NK-92 (cell line): ENCODE results near the gene VPS13A.
"Not testable (repeated sequence)": the region's sequence is repeated elsewhere in the genome, so short reads cannot be mapped to it uniquely, and the experiment has no call there.

Experiments used
- DNase-seq: peaks from one replicate; lab custom pipeline; 2025; ENCODE audit not compliant: unreplicated experiment; lab: John Stamatoyannopoulos, UW

Gene VPS13A

GRCh38 chr9:77291714-77292113 is 114.4 kb downstream of the VPS13A start:
- DNase-seq: no peak

GRCh38 chr9:77293949-77294348 is 116.6 kb downstream of the VPS13A start:
- no peak for DNase-seq

DNA sequence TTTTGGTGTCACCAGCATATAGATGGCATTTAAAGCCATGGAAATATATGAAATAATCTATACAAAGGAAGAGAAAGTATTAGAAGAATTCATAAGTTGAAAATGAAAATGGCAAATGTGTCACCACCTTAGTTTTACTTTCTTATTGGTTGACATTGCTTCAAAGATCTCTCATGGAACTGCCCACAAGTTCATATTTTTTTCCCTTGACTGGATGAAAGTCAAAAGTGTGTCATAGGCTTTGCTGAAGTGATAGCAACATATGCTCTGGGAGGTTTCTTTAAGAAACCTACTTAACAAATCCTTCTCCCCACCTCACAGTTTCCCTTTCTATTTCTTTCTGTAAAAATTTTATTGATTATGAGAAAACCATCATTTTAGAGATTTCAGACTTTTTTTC is 127.2 kb downstream of the VPS13A start:
- no peak for DNase-seq

DNA sequence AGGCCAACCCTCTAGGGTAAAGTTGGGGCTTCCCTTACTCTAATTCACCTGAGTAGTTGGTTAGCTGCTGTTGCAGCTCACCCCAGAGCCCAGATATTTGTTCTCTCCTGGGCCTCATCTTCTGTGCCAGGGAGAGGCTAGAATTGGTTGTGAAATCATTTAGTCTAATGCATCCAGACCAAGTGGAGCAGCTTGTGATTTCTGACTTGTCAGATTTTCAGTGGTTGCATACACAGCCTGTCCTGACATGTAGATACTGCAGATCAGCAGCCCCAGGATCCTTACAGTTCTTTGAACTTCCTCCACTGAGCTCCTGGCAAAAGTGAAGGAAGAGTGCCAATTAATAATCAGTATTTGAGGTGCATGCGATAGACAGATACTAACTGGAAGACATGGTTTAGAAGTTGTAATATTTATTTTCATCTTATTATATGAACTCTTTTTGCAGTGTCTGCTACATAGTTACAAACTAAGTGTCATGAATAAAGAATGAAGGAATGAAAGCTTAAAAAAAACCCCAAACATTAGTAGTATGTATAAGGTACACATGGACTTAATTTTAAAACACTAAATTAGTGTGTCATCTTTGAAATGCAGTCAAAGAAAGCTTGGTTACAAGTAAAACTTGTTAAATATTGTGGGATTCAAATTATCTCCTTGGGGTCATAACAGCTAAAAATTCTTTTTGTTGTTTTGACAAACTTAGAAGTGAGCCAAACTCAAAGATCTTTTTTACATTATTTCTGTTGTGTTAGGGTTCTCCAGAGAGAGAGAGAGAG is 128.5 kb downstream of the VPS13A start:
- no peak for DNase-seq

DNA sequence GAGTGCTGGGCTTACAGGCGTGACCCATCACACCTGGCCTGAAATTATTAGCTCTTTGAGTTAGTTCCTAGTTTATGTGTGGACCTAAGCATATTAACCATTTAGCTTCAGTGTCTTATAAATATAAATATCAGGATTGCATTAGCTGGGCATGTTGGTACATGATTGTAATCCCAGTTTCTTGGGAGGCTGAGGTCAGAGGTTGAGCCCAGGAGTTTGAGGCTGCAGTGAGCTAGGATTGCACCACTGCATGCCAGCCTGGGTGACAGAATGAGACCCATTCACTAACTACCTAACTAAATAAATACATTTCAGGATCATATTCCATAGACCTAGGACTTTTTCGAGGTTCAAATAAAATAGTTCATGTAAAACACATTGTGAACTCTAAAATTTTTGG is 129.8 kb downstream of the VPS13A start:
- DNase-seq: no peak

- DNase-seq: no peak
Measured at GRCh38 chr9:77316058-77316457, 138.7 kb downstream of the VPS13A start.

DNA sequence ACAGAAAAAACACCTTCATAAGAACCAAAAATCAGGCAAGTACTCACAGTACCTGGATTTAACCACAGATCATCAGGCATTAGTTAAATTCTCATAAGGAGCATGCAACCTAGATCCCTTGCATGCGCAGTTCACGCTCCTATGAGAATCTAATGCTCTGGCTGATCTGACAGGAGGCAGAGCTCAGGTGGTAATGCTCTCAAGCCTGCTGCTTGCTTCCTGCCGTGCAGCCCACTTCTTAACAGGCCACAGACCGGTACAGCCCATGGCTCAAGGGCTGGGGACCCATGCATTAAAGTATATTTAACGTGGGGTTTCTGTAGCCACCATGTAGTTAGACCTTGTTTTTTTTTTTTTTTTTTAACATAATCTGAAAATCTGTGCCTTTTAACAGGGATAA is 147.7 kb downstream of the VPS13A start:
- no peak for DNase-seq

- no peak for DNase-seq
Measured at GRCh38 chr9:77328102-77328501, 150.8 kb downstream of the VPS13A start.

DNA sequence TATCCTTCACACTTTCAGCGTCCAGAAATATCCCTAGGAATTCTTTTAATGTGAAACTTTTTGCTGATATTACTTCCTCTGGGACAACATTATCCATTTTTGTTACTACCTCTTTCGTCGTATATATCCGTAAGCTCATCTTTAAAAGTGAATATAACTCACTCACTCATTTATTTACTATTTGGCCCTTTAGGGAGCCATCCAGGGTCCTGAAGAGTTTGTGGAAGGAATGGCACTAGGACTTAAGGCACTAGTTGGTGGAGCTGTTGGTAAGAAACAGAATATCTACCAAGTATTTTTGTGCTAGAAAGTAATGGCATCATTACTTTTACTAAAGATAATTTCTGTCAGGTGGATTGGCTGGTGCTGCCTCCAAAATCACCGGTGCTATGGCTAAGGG is 192.7 kb downstream of the VPS13A start:
- DNase-seq: no peak

DNA sequence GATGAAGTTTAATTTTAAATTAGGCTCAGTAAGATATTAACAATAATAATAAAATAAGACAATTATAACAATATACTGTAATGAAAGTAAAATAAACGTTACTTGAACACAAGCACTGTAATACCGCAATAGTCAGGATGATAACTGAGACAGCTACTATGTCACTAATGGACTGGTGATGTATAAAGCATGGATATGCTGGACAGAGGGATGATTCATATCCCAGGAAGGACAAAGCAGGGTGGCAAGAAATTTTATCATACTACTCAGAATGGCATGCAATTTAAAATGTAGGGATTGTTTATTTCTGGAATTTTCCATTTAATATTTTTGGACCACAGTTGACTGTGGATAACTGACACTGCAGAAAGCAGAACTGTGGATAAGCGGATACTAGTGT is 196.9 kb downstream of the VPS13A start:
- DNase-seq: no peak

DNA sequence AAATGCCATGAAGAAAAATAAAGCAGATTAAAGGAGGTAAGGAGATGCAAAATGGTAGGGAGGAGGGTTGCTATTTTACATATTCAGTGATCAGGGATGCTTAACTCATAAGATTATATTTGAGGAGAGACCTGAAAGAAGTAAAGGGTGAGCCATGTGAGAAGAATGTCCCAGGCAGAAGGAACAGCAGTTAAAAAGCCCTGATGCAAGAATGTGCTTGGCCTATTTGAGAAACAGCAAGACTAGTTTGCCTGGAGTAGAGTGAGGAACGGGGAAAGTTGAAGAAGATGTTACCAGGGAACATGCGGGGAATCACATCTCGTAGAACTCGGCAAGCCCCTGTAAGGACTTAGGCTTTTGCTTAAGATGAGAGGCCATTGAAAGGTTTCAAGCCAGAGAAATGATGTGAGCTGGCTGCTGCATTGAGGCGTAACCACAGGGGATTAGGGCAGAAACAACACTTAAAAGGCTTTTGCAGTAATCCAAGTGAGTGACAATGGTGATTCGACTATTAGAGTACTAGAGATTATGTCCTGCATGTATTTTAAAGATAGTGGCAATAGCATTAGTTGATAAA is 198.7 kb downstream of the VPS13A start:
- no peak for DNase-seq

DNA sequence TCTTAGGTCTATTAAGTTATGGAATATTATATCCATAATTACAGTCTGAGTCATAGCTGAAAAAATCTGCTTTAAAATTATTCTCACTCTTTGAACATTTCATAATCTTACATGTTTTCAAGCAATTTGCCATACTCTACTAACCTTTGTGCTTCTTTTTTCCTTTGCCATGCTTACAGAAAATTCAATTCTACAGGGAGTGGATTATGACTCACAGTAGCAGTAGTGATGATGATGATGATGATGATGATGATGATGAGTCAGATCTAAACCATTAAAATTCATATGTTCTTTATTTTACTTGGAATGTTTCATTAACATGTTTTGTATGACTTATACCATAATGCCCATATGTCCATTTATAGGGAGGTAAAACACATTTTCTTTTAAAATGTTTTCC is 207.1 kb downstream of the VPS13A start:
- DNase-seq: no peak

GRCh38 chr9:77386187-77386586 is 208.9 kb downstream of the VPS13A start:
- no peak for DNase-seq

DNA sequence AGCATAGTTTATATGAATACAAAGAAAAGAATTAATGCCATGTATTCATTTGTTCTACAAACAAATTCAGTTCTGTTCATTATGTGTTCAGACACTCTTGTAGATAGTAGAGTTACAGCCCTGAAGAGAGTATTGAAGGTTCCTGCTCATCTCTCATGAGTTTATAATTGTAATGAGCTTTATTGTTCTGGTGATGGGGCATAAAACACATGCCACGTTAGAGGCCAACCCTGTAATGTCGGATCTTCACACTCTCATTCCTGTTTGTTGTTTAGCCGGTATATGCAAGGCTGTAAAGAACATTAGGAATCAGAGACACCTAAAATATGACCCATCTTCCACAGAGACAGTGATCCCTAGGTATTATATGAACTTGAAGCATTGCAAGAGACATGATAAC is 214.5 kb downstream of the VPS13A start:
- DNase-seq: no peak

- no peak for DNase-seq
Measured at GRCh38 chr9:77392328-77392727, 215.0 kb downstream of the VPS13A start.

DNA sequence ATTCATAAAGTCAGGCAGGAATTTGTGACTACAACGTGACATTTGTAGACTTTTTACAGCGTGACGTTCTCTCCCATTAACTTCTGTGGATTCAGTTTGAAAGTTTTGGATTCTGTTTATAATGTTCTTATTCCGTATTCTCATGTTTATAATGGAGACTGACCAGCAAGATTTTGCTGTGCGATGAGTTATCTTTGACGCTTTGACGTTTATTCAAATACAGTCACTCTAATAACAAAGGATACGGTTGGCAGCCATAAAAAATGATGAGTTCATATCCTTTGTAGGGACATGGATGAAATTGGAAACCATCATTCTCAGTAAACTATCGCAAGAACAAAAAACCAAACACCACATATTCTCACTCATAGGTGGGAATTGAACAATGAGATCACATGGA is 221.2 kb downstream of the VPS13A start:
- not testable (repeated sequence) for DNase-seq

DNA sequence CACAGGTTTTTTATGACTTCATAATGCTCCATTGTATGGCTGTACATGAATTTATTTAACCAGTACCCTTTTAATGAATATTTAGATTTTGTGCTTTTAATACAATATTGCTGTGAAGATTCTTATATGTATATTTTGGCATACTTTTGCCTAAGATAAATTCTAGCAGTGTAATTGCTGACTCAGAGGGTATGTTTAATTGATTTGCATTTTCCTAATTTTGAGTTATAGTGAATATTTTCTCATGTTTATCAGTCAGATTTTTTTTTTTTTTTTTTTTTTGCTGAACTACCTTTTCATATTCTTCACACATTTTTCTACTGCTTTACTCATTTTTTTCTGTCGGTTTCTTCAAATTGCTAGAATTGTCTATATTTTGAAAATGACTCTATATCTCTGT is 222.6 kb downstream of the VPS13A start:
- no peak for DNase-seq

DNA sequence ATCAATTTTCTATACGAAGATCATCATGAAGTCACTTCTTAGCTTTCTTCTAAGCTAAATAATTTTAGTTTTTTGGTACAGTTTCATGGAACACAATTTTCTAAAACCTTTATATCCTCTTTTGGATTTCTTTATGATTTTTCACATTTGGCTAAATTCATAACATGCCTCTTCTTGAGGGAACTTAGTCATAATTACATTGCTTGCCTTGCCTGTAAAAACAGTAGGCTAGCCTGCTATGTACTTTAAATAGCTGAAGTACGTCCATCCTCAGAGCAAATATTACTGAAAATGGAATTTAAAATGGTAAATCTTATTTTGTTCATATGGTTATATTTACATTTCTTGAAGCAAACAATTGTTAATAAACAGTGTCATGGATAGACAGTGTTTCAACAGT is 225.0 kb downstream of the VPS13A start:
- DNase-seq: no peak

DNA sequence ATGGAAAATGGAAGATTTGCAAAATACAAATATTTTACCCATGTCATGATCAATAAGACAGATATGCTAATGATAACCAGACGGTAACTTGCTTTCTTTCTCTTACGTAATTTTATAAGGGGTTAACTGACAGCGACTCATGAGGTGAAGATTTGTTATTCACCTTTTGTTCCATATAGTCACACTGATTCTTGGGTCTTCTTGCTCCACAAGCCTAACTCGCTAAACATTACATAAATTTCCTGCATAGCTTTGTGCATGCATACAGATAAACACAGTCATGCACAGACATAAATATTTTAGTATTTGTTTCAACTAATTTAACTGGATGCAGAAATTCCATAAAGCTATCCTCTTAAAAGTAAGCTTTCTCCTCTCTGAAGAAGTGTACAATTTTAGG is 225.9 kb downstream of the VPS13A start:
- no peak for DNase-seq

DNA sequence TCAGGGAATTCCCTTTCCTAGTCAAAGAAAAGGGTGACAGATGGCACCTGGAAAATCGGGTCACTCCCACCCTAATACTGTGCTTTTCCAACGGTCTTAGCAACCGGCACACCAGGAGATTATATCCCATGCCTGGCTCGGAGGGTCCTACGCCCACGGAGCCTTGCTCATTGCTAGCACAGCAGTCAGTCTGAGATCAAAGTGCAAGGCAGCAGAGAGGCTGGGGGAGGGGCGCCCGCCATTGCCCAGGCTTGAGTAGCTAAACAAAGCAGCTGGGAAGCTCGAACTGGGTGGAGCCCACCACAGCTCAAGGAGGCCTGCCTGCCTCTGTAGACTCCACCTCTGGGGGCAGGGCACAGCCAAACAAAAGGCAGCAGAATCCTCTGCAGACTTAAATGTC is 231.2 kb downstream of the VPS13A start:
- not testable (repeated sequence) for DNase-seq

- DNase-seq: no peak
Measured at GRCh38 chr9:77417566-77417965, 240.2 kb downstream of the VPS13A start.

DNA sequence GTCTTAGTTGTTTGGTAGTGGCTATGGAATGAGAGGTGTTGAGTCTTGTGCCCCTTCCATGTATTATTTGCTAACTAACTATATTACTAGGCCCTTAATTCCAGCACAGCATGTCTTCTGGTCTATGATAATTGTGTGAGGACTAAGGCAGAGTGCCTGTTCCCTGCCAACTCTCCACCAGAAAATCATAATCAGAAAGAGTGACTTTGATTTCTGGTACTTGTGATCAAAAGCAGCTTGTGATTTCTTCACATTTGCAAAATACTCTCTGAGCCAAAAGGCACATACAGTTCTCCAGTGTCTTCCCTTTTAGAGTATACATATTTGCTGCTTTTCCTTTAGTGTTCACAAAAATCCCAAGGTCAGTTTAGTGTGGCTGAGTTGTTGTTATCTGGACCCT is 240.9 kb downstream of the VPS13A start:
- no peak for DNase-seq

DNA sequence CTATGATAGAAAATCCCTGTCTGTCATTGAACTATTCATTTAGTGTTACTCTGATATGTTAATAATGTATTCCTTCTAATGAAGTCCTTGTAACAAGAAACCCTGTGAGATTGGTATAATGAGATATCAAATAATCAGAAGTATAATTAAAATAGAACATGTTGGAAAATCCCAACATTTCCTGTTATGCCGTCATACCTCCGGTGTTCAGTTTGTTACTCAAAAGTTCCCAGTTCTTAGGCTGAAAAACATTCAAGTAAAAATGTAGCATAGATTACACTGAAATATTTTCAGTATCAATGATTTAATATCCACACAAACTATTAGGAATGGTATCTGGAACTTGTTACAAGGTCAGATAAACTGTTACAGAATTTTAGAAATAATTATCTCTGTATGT is 243.3 kb downstream of the VPS13A start:
- no peak for DNase-seq
